Adrenal gland (tissue), 5 donors: ENCODE results near the gene VSIG10.

Experiments
- CTCF ChIP-seq, 6 experiments: fragments of 450-650 bp in 4 of 6; fragments of 200-600 bp in 2 of 6; sonication (generic) in 1 of 6; IDR thresholded peaks; 1 replicate in 5 of 6; 2 replicates in 1 of 6; pipeline versions ENCODE4 v1.5.1 to v1.8.0; 2016 to 2021; ENCODE audit warnings: antibody characterized with exemption in 6 of 6, mild to moderate bottlenecking in 2 of 6, moderate library complexity in 1 of 6
- POLR2A ChIP-seq, 2 donors: fragments of 450-650 bp; IDR thresholded peaks; one replicate each; pipeline ENCODE4 v1.6.1; 2017; ENCODE audit warnings: antibody characterized with exemption in 2 of 2, mild to moderate bottlenecking in 2 of 2, moderate library complexity in 1 of 2
- donor health status: DM: no; HTN: no; CAD: no.

- TF ChIP-seq POLR2A (IDR thresholded peaks at IDR 0.05): no peak
- no peak for TF ChIP-seq CTCF (IDR thresholded peaks at IDR 0.05)
Observed at GRCh38 chr12:118032188-118032587, 71.6 kb downstream of the VSIG10 start.
